GM18873 (cell line): ENCODE data around the gene FGF14.

Source experiments
- ATAC-seq: cut with Tn5 transposase; IDR thresholded peaks from one replicate; pipeline ENCODE4 v1.9.1; 2021; ENCODE audit warnings: mild to moderate bottlenecking, moderate library complexity, moderate number of reproducible peaks; ENCODE audit not compliant: unreplicated experiment, low FRiP score

FGF14 gene

GRCh38 chr13:102003848-102004570 lies 397.8 kb downstream of the FGF14 start:
- no peak for ATAC-seq

- no peak for ATAC-seq
Observed at GRCh38 chr13:102002287-102002686, 399.6 kb downstream of the FGF14 start.

GRCh38 chr13:102000764-102001163 lies 401.1 kb downstream of the FGF14 start:
- no peak for ATAC-seq

GRCh38 chr13:101998129-101998528 lies 403.7 kb downstream of the FGF14 start:
- no peak for ATAC-seq

GRCh38 chr13:101996954-101997353 lies 404.9 kb downstream of the FGF14 start:
- ATAC-seq: no peak

GRCh38 chr13:101989798-101990350 lies 412.0 kb downstream of the FGF14 start:
- no peak for ATAC-seq

GRCh38 chr13:101988140-101988539 lies 413.7 kb downstream of the FGF14 start:
- no peak for ATAC-seq

- ATAC-seq: no peak
Observed at GRCh38 chr13:101986316-101986715, 415.5 kb downstream of the FGF14 start.

GRCh38 chr13:101985321-101985720 lies 416.5 kb downstream of the FGF14 start:
- ATAC-seq: no peak

- no peak for ATAC-seq
Observed at GRCh38 chr13:101982903-101983302, 418.9 kb downstream of the FGF14 start.

GRCh38 chr13:101979825-101980224 lies 422.0 kb downstream of the FGF14 start:
- no peak for ATAC-seq

- no peak for ATAC-seq
Observed at GRCh38 chr13:101978552-101979315, 423.1 kb downstream of the FGF14 start.

GRCh38 chr13:101977475-101977874 lies 424.4 kb downstream of the FGF14 start:
- ATAC-seq: no peak

GRCh38 chr13:101972191-101972590 lies 429.7 kb downstream of the FGF14 start:
- ATAC-seq: no peak

GRCh38 chr13:101970341-101970740 lies 431.5 kb downstream of the FGF14 start:
- no peak for ATAC-seq

GRCh38 chr13:101967781-101968180 lies 434.1 kb downstream of the FGF14 start:
- ATAC-seq: no peak

GRCh38 chr13:101967216-101967615 lies 434.6 kb downstream of the FGF14 start:
- ATAC-seq: no peak

- no peak for ATAC-seq
Observed at GRCh38 chr13:101965096-101965495, 436.8 kb downstream of the FGF14 start.

GRCh38 chr13:101959016-101959415 lies 442.8 kb downstream of the FGF14 start:
- no peak for ATAC-seq

GRCh38 chr13:101955764-101956163 lies 446.1 kb downstream of the FGF14 start:
- ATAC-seq: no peak

GRCh38 chr13:101951114-101951513 lies 450.7 kb downstream of the FGF14 start:
- no peak for ATAC-seq

GRCh38 chr13:101949681-101950080 lies 452.2 kb downstream of the FGF14 start:
- ATAC-seq: no peak
